ENCODE data around the gene HP1BP3.

DNA sequence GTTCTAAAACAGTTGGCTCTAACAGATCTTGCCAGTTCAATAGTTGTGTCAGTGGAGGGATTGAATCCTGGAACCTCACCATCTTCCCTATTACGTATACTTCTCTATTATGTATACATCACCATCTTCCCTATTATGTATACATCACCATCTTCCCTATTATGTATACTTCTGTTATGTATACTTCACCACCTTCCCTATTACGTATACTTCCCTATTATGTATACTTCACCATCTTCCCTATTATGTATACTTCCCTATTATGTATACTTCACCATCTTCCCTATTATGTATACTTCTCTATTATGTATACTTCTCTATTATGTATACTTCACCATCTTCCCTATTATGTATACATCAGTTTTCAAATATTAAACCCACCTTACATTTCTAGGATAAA, 34.4 kb upstream of the HP1BP3 start:
- TF ChIP-seq, protein P1, sequence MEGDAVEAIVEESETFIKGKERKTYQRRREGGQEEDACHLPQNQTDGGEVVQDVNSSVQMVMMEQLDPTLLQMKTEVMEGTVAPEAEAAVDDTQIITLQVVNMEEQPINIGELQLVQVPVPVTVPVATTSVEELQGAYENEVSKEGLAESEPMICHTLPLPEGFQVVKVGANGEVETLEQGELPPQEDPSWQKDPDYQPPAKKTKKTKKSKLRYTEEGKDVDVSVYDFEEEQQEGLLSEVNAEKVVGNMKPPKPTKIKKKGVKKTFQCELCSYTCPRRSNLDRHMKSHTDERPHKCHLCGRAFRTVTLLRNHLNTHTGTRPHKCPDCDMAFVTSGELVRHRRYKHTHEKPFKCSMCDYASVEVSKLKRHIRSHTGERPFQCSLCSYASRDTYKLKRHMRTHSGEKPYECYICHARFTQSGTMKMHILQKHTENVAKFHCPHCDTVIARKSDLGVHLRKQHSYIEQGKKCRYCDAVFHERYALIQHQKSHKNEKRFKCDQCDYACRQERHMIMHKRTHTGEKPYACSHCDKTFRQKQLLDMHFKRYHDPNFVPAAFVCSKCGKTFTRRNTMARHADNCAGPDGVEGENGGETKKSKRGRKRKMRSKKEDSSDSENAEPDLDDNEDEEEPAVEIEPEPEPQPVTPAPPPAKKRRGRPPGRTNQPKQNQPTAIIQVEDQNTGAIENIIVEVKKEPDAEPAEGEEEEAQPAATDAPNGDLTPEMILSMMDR (IDR thresholded peaks at IDR 0.05 in 8 of 11, conservative IDR thresholded peaks at IDR 0.05 in 3 of 11), result no peak
- no peak for TF ChIP-seq POLR2A (IDR thresholded peaks at IDR 0.05)
- no peak for TF ChIP-seq POLR2AphosphoS5 (IDR thresholded peaks at IDR 0.05)
